Type B pancreatic cell (in vitro differentiated cells): Measurements from ENCODE around the gene ETS1. TPM values are rescaled to one million over a fixed set of nuclear protein-coding genes. Genes with fewer than 3 reads are reported as not detected.
A peak's percentile ranks its signal among the peaks of the same experiment; 100 is the strongest.
"Not testable (repeated sequence)": the region's sequence is repeated elsewhere in the genome, so short reads cannot be mapped to it uniquely, and the experiment has no call there.

Experiments
- DNase-seq: peaks from one replicate; pipeline ENCODE4 v3.0.0; 2021; ENCODE audit warnings: mixed read lengths; ENCODE audit not compliant: unreplicated experiment; ENCODE audit errors: extremely low spot score
- H3K27ac Mint-ChIP-seq: 2 replicates; pipeline ENCODE4 v1.8.0; 2021; ENCODE audit warnings: mild to moderate bottlenecking, mixed read lengths
- H3K27me3 Mint-ChIP-seq: 2 replicates; pipeline ENCODE4 v1.8.0; 2021; ENCODE audit warnings: mixed read lengths
- H3K36me3 Mint-ChIP-seq: 2 replicates; pipeline ENCODE4 v1.8.0; 2021; ENCODE audit warnings: mixed read lengths
- H3K4me1 Mint-ChIP-seq: one replicate; pipeline ENCODE4 v1.8.0; 2021; ENCODE audit warnings: mixed read lengths; ENCODE audit not compliant: unreplicated experiment
- H3K4me3 Mint-ChIP-seq: 2 replicates; pipeline ENCODE4 v1.8.0; 2021; ENCODE audit warnings: mild to moderate bottlenecking, mixed read lengths
- H3K9me3 Mint-ChIP-seq: 2 replicates; pipeline ENCODE4 v1.8.0; 2021; ENCODE audit warnings: mixed read lengths
- total RNA-seq: library from RNA; stranded (reverse); gene quantifications from 2 replicates; pipeline ENCODE4 v1.2.1, GENCODE V29; 2021; ENCODE audit warnings: low replicate concordance
- TF ChIP-seq, protein P1 (sequence below): fragments of 200-600 bp; sonication (generic); conservative IDR thresholded peaks from 2 replicates; pipeline ENCODE4 v1.5.0; 2021; ENCODE audit warnings: antibody characterized with exemption, mild to moderate bottlenecking

Gene ETS1
- total RNA-seq, 1 donor from 2014 or later: 40.6 TPM

DNA sequence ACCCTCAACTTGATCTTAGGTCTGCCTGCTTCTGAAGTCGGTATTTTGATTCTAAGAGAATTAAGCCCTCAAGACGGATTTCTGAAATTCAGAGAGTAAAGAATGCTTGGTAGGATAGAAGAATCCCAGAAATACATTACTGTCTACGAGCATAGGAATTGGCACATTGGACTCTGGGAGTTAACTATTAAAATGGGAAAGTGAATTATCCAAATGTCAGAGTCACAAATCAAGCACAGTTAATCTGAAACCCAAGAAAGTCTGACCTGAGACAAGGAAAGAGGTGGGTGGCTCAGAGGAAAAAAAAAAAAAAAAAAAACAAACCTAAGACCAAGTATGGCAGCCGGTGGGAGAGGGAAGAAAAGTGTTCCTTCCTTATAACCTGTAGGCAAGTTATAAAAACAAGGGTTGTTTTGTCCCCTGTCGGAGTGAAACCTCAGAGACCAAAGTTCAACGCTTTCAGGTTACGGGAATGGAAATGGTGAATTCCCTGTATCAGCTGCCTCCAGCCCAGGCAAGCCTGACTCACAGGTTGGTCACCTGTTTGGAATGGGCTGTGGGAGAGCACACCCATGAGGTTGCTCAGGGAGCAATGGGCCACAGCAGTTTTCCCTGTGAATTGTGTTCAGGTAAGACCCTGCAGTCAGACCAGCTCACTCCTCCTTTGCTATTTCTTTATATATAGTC, 139.0 kb downstream of the ETS1 start:
- DNase-seq: no peak
- Mint-ChIP-seq H3K27me3 (peaks cover 6% of the 10 kb centered on the region), H3K36me3 (no peaks in the 10 kb centered on the region), H3K4me3 (no peak overlapping the region), H3K9me3 (no peaks in the 10 kb centered on the region), H3K4me1 (peaks cover 9% of the 10 kb centered on the region), H3K27ac (peak overlapping the region; percentile 29)
- TF ChIP-seq, protein P1, sequence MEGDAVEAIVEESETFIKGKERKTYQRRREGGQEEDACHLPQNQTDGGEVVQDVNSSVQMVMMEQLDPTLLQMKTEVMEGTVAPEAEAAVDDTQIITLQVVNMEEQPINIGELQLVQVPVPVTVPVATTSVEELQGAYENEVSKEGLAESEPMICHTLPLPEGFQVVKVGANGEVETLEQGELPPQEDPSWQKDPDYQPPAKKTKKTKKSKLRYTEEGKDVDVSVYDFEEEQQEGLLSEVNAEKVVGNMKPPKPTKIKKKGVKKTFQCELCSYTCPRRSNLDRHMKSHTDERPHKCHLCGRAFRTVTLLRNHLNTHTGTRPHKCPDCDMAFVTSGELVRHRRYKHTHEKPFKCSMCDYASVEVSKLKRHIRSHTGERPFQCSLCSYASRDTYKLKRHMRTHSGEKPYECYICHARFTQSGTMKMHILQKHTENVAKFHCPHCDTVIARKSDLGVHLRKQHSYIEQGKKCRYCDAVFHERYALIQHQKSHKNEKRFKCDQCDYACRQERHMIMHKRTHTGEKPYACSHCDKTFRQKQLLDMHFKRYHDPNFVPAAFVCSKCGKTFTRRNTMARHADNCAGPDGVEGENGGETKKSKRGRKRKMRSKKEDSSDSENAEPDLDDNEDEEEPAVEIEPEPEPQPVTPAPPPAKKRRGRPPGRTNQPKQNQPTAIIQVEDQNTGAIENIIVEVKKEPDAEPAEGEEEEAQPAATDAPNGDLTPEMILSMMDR: no peak

DNA sequence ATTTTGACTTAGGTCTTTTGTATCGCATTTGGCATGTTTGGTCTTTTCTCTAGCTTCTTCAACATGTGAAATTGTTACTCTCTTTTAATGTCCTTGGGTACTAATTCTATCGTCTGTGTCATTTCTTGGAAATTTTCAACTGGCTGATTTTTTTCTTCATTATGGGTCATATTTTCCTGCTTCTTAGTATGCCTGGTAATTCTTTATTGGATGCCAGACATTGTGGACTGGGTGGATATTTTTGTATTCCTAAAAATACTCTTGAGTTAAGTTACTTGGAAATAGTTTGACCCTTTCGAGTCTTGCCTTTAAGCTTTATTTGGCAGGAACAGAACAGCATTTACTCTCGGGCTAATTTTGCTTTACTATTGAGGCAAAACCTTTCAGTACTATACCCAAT, 140.1 kb downstream of the ETS1 start:
- Mint-ChIP-seq H3K4me3 (no peak overlapping the region), H3K27ac (no peak overlapping the region), H3K9me3 (no peaks in the 10 kb centered on the region), H3K36me3 (no peaks in the 10 kb centered on the region), H3K4me1 (peaks cover 3% of the 10 kb centered on the region), H3K27me3 (no peaks in the 10 kb centered on the region)
- no peak for DNase-seq
- TF ChIP-seq, protein P1: no peak

DNA sequence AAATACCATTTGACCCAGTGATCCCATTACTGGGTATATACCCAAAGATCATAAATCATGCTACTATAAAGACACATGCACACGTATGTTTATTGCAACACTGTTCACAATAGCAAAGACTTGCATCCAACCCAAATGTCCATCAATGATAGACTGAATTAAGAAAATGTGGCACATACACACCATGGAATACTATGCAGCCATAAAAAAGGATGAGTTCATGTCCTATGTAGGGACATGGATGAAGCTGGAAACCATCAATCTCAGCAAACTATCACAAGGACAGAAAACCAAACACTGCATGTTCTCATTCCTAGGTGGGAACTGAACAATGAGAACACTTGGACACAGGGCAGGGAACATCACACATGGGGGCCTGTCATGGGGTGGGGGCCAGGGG, 141.4 kb downstream of the ETS1 start:
- not testable (repeated sequence) for H3K4me1 Mint-ChIP-seq, H3K4me3 Mint-ChIP-seq, H3K9me3 Mint-ChIP-seq, DNase-seq, H3K27ac Mint-ChIP-seq, H3K27me3 Mint-ChIP-seq, H3K36me3 Mint-ChIP-seq

DNA sequence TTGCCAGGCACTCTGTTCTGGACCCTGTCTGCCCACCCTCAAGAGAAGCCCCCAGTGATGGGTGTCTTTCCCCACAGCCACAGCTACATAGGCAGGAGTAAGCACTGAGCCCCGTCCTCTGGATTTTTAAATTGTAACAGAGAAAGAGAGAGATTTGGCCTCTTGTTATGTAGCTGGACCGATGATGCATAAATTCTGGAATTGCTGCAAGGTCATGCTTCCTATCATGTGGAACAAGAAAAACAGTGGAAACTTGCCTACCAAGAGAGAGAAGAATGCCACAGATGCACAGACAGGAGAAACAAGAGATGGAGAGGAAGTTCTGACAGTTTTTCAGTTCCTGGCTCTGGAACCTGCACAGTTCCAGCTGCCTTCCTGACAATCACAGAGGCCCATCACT, 150.2 kb downstream of the ETS1 start:
- Mint-ChIP-seq H3K27ac (no peak overlapping the region), H3K4me1 (peaks cover 11% of the 10 kb centered on the region), H3K36me3 (no peaks in the 10 kb centered on the region), H3K4me3 (no peak overlapping the region), H3K9me3 (peaks cover 4% of the 10 kb centered on the region), H3K27me3 (no peaks in the 10 kb centered on the region)
- DNase-seq: no peak
- TF ChIP-seq, protein P1: no peak

DNA sequence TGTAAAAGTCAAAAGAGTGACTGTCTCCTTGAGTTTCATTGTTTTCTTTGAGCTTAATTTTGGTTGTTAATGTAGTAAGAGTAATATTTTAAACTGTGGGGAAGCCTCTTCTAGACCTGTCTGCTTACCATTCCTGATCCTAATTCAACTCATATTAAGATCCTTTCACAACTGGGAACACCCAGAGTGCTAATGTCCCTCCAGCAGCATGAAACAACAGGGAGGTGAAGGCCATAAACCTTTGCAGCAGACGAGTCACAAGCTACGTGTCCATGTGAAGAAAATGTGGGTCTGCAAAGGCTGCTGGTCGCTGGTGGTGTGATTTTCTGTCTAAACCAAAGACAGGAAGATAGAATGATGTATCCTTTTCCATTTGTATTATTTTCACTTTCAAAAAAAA, 152.5 kb downstream of the ETS1 start:
- Mint-ChIP-seq H3K4me3 (no peak overlapping the region), H3K27ac (no peak overlapping the region), H3K27me3 (peaks cover 3% of the 10 kb centered on the region), H3K9me3 (no peaks in the 10 kb centered on the region), H3K4me1 (peaks cover 23% of the 10 kb centered on the region), H3K36me3 (no peaks in the 10 kb centered on the region)
- TF ChIP-seq, protein P1: no peak
- DNase-seq: no peak

DNA sequence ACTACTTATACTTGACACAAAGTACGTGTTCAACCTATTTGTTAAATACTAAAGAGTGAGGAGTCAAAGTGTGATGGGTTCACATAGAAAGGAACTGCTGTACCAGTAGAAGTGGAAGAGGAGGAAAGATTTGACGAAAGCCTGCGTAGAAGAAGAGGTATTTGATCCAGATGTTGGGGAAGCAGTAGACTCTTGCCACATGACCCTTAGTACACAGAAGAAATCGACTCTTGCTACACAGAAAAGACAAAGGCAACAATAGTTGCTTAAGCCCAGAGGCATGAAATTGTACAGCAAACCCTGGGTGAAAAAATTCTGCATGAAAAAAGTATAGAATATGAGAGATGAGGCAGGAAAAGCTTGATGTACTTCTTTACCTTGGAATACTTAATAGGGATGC, 152.9 kb downstream of the ETS1 start:
- TF ChIP-seq, protein P1: no peak
- H3K36me3 Mint-ChIP-seq: no peaks in the 10 kb centered on the region
- H3K9me3 Mint-ChIP-seq: no peaks in the 10 kb centered on the region
- DNase-seq: no peak
- H3K4me3 Mint-ChIP-seq: no peak overlapping the region
- H3K27ac Mint-ChIP-seq: no peak overlapping the region
- peaks cover 3% of the 10 kb centered on the region for H3K27me3 Mint-ChIP-seq
- peaks cover 23% of the 10 kb centered on the region for H3K4me1 Mint-ChIP-seq
